ENCODE measurements around the gene AGBL4.
A peak's percentile ranks its signal among the peaks of the same experiment; 100 is the strongest.

Gene AGBL4

DNA sequence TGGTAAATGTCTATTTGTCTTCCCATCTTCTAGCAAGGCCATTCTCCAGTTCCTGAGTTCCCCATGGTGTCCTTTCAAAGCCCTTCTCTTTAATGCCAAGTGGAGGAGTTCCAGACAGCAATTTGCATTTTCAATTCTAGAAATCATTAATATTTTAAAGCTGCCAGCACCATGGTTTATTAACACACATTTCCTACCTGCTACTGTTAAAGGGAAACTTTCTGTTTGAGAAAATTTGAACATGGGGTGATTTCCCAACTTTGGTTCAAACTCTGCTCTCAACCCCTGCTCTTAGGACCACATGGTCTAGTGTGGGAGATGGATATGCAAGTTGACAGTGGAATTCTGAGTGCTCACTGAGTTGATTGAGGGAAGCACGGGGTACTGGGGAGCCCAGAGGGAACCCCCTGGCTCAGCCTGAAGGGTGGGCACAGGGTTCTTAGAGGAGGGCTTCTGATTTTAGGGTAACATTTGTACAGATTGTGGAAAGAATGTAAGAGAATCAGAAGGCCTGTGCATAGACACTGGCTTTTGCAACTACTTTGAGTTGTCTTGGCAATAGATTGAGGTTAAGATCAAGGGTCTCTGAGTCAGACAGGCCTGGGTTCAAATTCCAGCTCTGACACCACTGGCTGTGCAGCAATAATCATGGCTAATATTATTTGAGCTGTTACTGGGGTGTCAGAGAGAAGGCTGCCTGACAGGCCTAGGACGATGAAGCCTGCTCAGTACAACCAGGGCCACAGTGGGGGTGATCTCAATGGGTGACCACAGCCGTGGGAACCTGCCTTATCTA is 1344.8 kb downstream of the AGBL4 start:
- TF ChIP-seq, protein P1, sequence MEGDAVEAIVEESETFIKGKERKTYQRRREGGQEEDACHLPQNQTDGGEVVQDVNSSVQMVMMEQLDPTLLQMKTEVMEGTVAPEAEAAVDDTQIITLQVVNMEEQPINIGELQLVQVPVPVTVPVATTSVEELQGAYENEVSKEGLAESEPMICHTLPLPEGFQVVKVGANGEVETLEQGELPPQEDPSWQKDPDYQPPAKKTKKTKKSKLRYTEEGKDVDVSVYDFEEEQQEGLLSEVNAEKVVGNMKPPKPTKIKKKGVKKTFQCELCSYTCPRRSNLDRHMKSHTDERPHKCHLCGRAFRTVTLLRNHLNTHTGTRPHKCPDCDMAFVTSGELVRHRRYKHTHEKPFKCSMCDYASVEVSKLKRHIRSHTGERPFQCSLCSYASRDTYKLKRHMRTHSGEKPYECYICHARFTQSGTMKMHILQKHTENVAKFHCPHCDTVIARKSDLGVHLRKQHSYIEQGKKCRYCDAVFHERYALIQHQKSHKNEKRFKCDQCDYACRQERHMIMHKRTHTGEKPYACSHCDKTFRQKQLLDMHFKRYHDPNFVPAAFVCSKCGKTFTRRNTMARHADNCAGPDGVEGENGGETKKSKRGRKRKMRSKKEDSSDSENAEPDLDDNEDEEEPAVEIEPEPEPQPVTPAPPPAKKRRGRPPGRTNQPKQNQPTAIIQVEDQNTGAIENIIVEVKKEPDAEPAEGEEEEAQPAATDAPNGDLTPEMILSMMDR (IDR thresholded peaks at IDR 0.05; ENCODE audit: low read length), result no peak
- no peak for TF ChIP-seq EZH2 (IDR thresholded peaks at IDR 0.05; ENCODE audit: borderline replicate concordance, low read length)
- Histone ChIP-seq H4K20me1 (ENCODE audit: insufficient read depth, low read length) (no peaks in the 10 kb centered on the region), H3F3A (ENCODE audit: insufficient read depth, low read length) (no peaks in the 10 kb centered on the region), H3K4me3 (ENCODE audit: low read depth, low read length, poor library complexity, severe bottlenecking) (no peak overlapping the region), H3K9me3 (ENCODE audit: low read length) (no peaks in the 10 kb centered on the region), H3K4me1 (ENCODE audit: insufficient read depth, low read length, severe bottlenecking) (no peaks in the 10 kb centered on the region), H3K27me3 (ENCODE audit: insufficient read depth, low read length) (no peaks in the 10 kb centered on the region; the same call in 1 of the 2 replicates), H3K36me3 (ENCODE audit: insufficient read depth, low read length) (no peaks in the 10 kb centered on the region), H3K9me2 (ENCODE audit: low read depth, low read length) (no peaks in the 10 kb centered on the region), H2AFZ (ENCODE audit: low read length) (no peak overlapping the region), H3K27ac (ENCODE audit: low read depth, low read length, poor library complexity, severe bottlenecking) (no peak overlapping the region), H3K9ac (ENCODE audit: low read length) (no peak overlapping the region), H3K79me2 (ENCODE audit: insufficient read depth, low read length) (no peaks in the 10 kb centered on the region), H3K4me2 (ENCODE audit: low read length) (no peak overlapping the region)

GRCh38 chr1:48677306-48678287 is 1346.2 kb downstream of the AGBL4 start:
- no peak overlapping the region for H3K9ac ChIP-seq (ENCODE audit: low read length)
- H3K27me3 ChIP-seq (ENCODE audit: insufficient read depth, low read length), result no peaks in the 10 kb centered on the region; the same call in 1 of the 2 replicates
- no peaks in the 10 kb centered on the region for H3K9me2 ChIP-seq (ENCODE audit: low read depth, low read length)
- H3K4me1 ChIP-seq (ENCODE audit: insufficient read depth, low read length, severe bottlenecking), result no peaks in the 10 kb centered on the region
- no peaks in the 10 kb centered on the region for H3F3A ChIP-seq (ENCODE audit: insufficient read depth, low read length)
- H3K4me2 ChIP-seq (ENCODE audit: low read length), result no peak overlapping the region
- H3K9me3 ChIP-seq (ENCODE audit: low read length), result no peaks in the 10 kb centered on the region
- no peak overlapping the region for H2AFZ ChIP-seq (ENCODE audit: low read length)
- no peaks in the 10 kb centered on the region for H3K79me2 ChIP-seq (ENCODE audit: insufficient read depth, low read length)
- H4K20me1 ChIP-seq (ENCODE audit: insufficient read depth, low read length), result no peaks in the 10 kb centered on the region
- TF ChIP-seq, protein P1 (IDR thresholded peaks at IDR 0.05; ENCODE audit: low read length), result peak; percentile 73
- no peak for TF ChIP-seq EZH2 (IDR thresholded peaks at IDR 0.05; ENCODE audit: borderline replicate concordance, low read length)
- H3K27ac ChIP-seq (ENCODE audit: low read depth, low read length, poor library complexity, severe bottlenecking), result no peak overlapping the region
- H3K4me3 ChIP-seq (ENCODE audit: low read depth, low read length, poor library complexity, severe bottlenecking), result no peak overlapping the region
- H3K36me3 ChIP-seq (ENCODE audit: insufficient read depth, low read length), result no peaks in the 10 kb centered on the region

GRCh38 chr1:48676822-48677221 is 1346.9 kb downstream of the AGBL4 start:
- H3K36me3 ChIP-seq (ENCODE audit: insufficient read depth, low read length), result no peaks in the 10 kb centered on the region
- no peaks in the 10 kb centered on the region for H3K9me3 ChIP-seq (ENCODE audit: low read length)
- no peaks in the 10 kb centered on the region for H3K9me2 ChIP-seq (ENCODE audit: low read depth, low read length)
- H3K4me3 ChIP-seq (ENCODE audit: low read depth, low read length, poor library complexity, severe bottlenecking), result no peak overlapping the region
- no peaks in the 10 kb centered on the region for H3F3A ChIP-seq (ENCODE audit: insufficient read depth, low read length)
- H2AFZ ChIP-seq (ENCODE audit: low read length), result no peak overlapping the region
- H3K4me2 ChIP-seq (ENCODE audit: low read length), result no peak overlapping the region
- no peaks in the 10 kb centered on the region for H4K20me1 ChIP-seq (ENCODE audit: insufficient read depth, low read length)
- TF ChIP-seq, protein P1 (IDR thresholded peaks at IDR 0.05; ENCODE audit: low read length), result no peak
- no peak for TF ChIP-seq EZH2 (IDR thresholded peaks at IDR 0.05; ENCODE audit: borderline replicate concordance, low read length)
- H3K27ac ChIP-seq (ENCODE audit: low read depth, low read length, poor library complexity, severe bottlenecking), result no peak overlapping the region
- H3K4me1 ChIP-seq (ENCODE audit: insufficient read depth, low read length, severe bottlenecking), result no peaks in the 10 kb centered on the region
- no peaks in the 10 kb centered on the region for H3K79me2 ChIP-seq (ENCODE audit: insufficient read depth, low read length)
- no peak overlapping the region for H3K9ac ChIP-seq (ENCODE audit: low read length)
- no peaks in the 10 kb centered on the region; the same call in 1 of the 2 replicates for H3K27me3 ChIP-seq (ENCODE audit: insufficient read depth, low read length)

All from OCI-LY1 (cell line).